Activated CD8-positive, alpha-beta memory T cell treated with anti-CD3 and anti-CD28 coated beads, Interleukin-2, amount 10 ng/mL, durations not matched to agents 7 days and 5 days (primary cell): ENCODE results near the gene TRIM40. TPM values are rescaled to one million over a fixed set of nuclear protein-coding genes. Genes with fewer than 3 reads are reported as not detected.
A peak's percentile ranks its signal among the peaks of the same experiment; 100 is the strongest.
"Not testable (repeated sequence)": the region's sequence is repeated elsewhere in the genome, so short reads cannot be mapped to it uniquely, and the experiment has no call there.

Experiments used
- ATAC-seq: fragments of 150-1000 bp; cut with Tn5 transposase; one replicate; pipeline ENCODE4 v1.10.0; 2021; ENCODE audit warnings: moderate library complexity
- CTCF ChIA-PET: fragments of 350-600 bp; sonication (Branson Sonifier 250); formaldehyde crosslinking; loops from one replicate; lab custom pipeline; 2021; ENCODE audit warnings: antibody characterized with exemption; lab: Charles Lee
- DNase-seq: peaks from one replicate; pipeline ENCODE4 v3.0.0-alpha.2; 2020
- H3K27ac Mint-ChIP-seq: one replicate; pipeline ENCODE4 v1.8.0; 2021; ENCODE audit warnings: mild to moderate bottlenecking, mixed read lengths
- H3K27me3 Mint-ChIP-seq: one replicate; pipeline ENCODE4 v1.8.0; 2021; ENCODE audit warnings: mixed read lengths
- H3K36me3 Mint-ChIP-seq: one replicate; pipeline ENCODE4 v1.8.0; 2021; ENCODE audit warnings: mild to moderate bottlenecking, mixed read lengths
- H3K4me1 Mint-ChIP-seq: one replicate; pipeline ENCODE4 v1.8.0; 2021; ENCODE audit warnings: mixed read lengths
- H3K4me3 Mint-ChIP-seq: one replicate; pipeline ENCODE4 v1.8.0; 2021; ENCODE audit warnings: mild to moderate bottlenecking, moderate library complexity, mixed read lengths
- H3K9me3 Mint-ChIP-seq: one replicate; pipeline ENCODE4 v1.8.0; 2022; ENCODE audit warnings: low read depth, mixed read lengths
- total RNA-seq, 2 experiments: library from RNA; stranded (reverse); gene quantifications; one replicate each; pipeline ENCODE4 v1.2.3, GENCODE V29; 2021

Gene TRIM40
- total RNA-seq, 2 experiments from 2014 or later, result not detected

- Mint-ChIP-seq H3K4me3 (peak overlapping the region; percentile 62), H3K27ac (no peak overlapping the region), H3K9me3 (no peaks in the 10 kb centered on the region), H3K4me1 (peaks cover 37% of the 10 kb centered on the region), H3K36me3 (peaks cover 2% of the 10 kb centered on the region), H3K27me3 (peaks cover 65% of the 10 kb centered on the region)
- DNase-seq (no peak), ATAC-seq (peak; percentile 7)
- CTCF ChIA-PET, result interaction anchor here (0.7 to 5.6 kb wide), 34 partner anchors 8 to 297 kb away, joined by 3 to 234 read pairs (median 6); partner anchors contain the start of genes PPP1R11, RNF39, TRIM26 and TRIM40
Measured at GRCh38 chr6:30102414-30102969, 33.4 kb upstream of the TRIM40 start.

GRCh38 chr6:30102970-30103871 is 32.7 kb upstream of the TRIM40 start:
- CTCF ChIA-PET, result interaction anchor here (0.6 to 5.6 kb wide), 35 partner anchors 9 to 296 kb away, joined by 3 to 234 read pairs (median 5); partner anchors contain the start of genes POLR1H, PPP1R11, RNF39 and TRIM26
- no peak overlapping the region for H3K27ac Mint-ChIP-seq
- H3K36me3 Mint-ChIP-seq, result no peaks in the 10 kb centered on the region
- peak overlapping the region; percentile 62 for H3K4me3 Mint-ChIP-seq
- H3K27me3 Mint-ChIP-seq, result peaks cover 65% of the 10 kb centered on the region
- DNase-seq (peak; percentile 90), ATAC-seq (peak; percentile 80)
- no peaks in the 10 kb centered on the region for H3K9me3 Mint-ChIP-seq
- H3K4me1 Mint-ChIP-seq, result peaks cover 37% of the 10 kb centered on the region

- H3K36me3 Mint-ChIP-seq, result no peaks in the 10 kb centered on the region
- H3K9me3 Mint-ChIP-seq, result no peaks in the 10 kb centered on the region
- no peak for DNase-seq
- ATAC-seq, result no peak
- CTCF ChIA-PET, result interaction anchor here (0.6 to 5.6 kb wide), 30 partner anchors 8 to 294 kb away, joined by 3 to 234 read pairs (median 6); partner anchors contain the start of genes POLR1H, PPP1R11, RNF39 and TRIM26
- no peak overlapping the region for H3K27ac Mint-ChIP-seq
- peak overlapping the region; percentile 62 for H3K4me3 Mint-ChIP-seq
- H3K27me3 Mint-ChIP-seq, result peaks cover 63% of the 10 kb centered on the region
- H3K4me1 Mint-ChIP-seq, result peaks cover 37% of the 10 kb centered on the region
Measured at GRCh38 chr6:30103872-30104179, 32.1 kb upstream of the TRIM40 start.

- Mint-ChIP-seq H3K27me3 (peaks cover 59% of the 10 kb centered on the region), H3K4me1 (peaks cover 36% of the 10 kb centered on the region), H3K27ac (no peak overlapping the region), H3K4me3 (no peak overlapping the region), H3K9me3 (no peaks in the 10 kb centered on the region), H3K36me3 (no peaks in the 10 kb centered on the region)
- CTCF ChIA-PET, result interaction anchor here (0.6 to 5.6 kb wide), 5 partner anchors 14 to 242 kb away, joined by 4 to 234 read pairs (median 5); partner anchors contain the start of genes POLR1H and TRIM40
- DNase-seq (no peak), ATAC-seq (no peak)
Measured at GRCh38 chr6:30104661-30105060, 31.3 kb upstream of the TRIM40 start.

- peaks cover 9% of the 10 kb centered on the region for H3K4me1 Mint-ChIP-seq
- no peak for ATAC-seq
- no peaks in the 10 kb centered on the region for H3K36me3 Mint-ChIP-seq
- CTCF ChIA-PET, result interaction anchor here (0.9 to 1.9 kb wide), 4 partner anchors 9 to 20 kb away, joined by 3 to 8 read pairs (median 4); no protein-coding TSS in a partner anchor
- no peak overlapping the region for H3K4me3 Mint-ChIP-seq
- no peak for DNase-seq
- H3K9me3 Mint-ChIP-seq, result no peaks in the 10 kb centered on the region
- peaks cover 67% of the 10 kb centered on the region for H3K27me3 Mint-ChIP-seq
- H3K27ac Mint-ChIP-seq, result no peak overlapping the region
Measured at GRCh38 chr6:30111266-30111856, 24.6 kb upstream of the TRIM40 start.

GRCh38 chr6:30112402-30112994 is 23.4 kb upstream of the TRIM40 start:
- CTCF ChIA-PET, result interaction anchor here (0.9 to 1.9 kb wide), 4 partner anchors 10 to 19 kb away, joined by 3 to 8 read pairs (median 4); no protein-coding TSS in a partner anchor
- Mint-ChIP-seq H3K27ac (no peak overlapping the region), H3K36me3 (no peaks in the 10 kb centered on the region), H3K4me3 (no peak overlapping the region), H3K27me3 (peaks cover 67% of the 10 kb centered on the region), H3K4me1 (peaks cover 9% of the 10 kb centered on the region), H3K9me3 (no peaks in the 10 kb centered on the region)
- ATAC-seq, result no peak
- DNase-seq, result no peak

GRCh38 chr6:30113003-30113759 is 22.8 kb upstream of the TRIM40 start, which contains the start of gene TRIM31:
TSS of gene TRIM31 (minus strand) at chr6:30113090. CDS start at chr6:30112805, 285 bp downstream.
- CTCF ChIA-PET, result interaction anchor here (1.0 to 1.9 kb wide), 2 partner anchors 11 to 18 kb away, joined by 4 to 8 read pairs; no protein-coding TSS in a partner anchor
- H3K4me3 Mint-ChIP-seq, result no peak within 1 kb of the TSS
- DNase-seq, result no peak
- peaks cover 64% of the 10 kb centered on the region for H3K27me3 Mint-ChIP-seq
- H3K27ac Mint-ChIP-seq, result no peak within 1 kb of the TSS
- peaks cover 7% of the 10 kb centered on the region for H3K4me1 Mint-ChIP-seq
- H3K36me3 Mint-ChIP-seq, result no peaks in the 10 kb centered on the region
- ATAC-seq, result no peak
- no peaks in the 10 kb centered on the region for H3K9me3 Mint-ChIP-seq

- CTCF ChIA-PET, result no interaction called here
- Mint-ChIP-seq H3K27ac (no peak overlapping the region), H3K4me3 (no peak overlapping the region), H3K4me1 (peaks cover 7% of the 10 kb centered on the region), H3K9me3 (no peaks in the 10 kb centered on the region), H3K27me3 (peaks cover 63% of the 10 kb centered on the region), H3K36me3 (no peaks in the 10 kb centered on the region)
- no peak for ATAC-seq
- no peak for DNase-seq
Measured at GRCh38 chr6:30113841-30114240, 22.1 kb upstream of the TRIM40 start.

GRCh38 chr6:30116724-30117123 is 19.2 kb upstream of the TRIM40 start:
- peaks cover 49% of the 10 kb centered on the region for H3K27me3 Mint-ChIP-seq
- no peaks in the 10 kb centered on the region for H3K36me3 Mint-ChIP-seq
- no peak overlapping the region for H3K4me3 Mint-ChIP-seq
- H3K9me3 Mint-ChIP-seq, result no peaks in the 10 kb centered on the region
- peaks cover 7% of the 10 kb centered on the region for H3K4me1 Mint-ChIP-seq
- no peak overlapping the region for H3K27ac Mint-ChIP-seq
- CTCF ChIA-PET, result interaction anchor here (0.7 to 1.4 kb wide), 5 partner anchors 9 to 419 kb away, joined by 3 to 4 read pairs (median 3); no protein-coding TSS in a partner anchor
- no peak for ATAC-seq
- no peak for DNase-seq

- not testable (repeated sequence) for H3K27ac Mint-ChIP-seq, ATAC-seq, H3K9me3 Mint-ChIP-seq, H3K4me3 Mint-ChIP-seq, H3K36me3 Mint-ChIP-seq, DNase-seq, H3K4me1 Mint-ChIP-seq
- CTCF ChIA-PET, result interaction anchor here (0.6 to 2.4 kb wide), 3 partner anchors 12 to 15 kb away, joined by 3 to 13 read pairs (median 6); no protein-coding TSS in a partner anchor
- H3K27me3 Mint-ChIP-seq, result peaks cover 41% of the 10 kb centered on the region
Measured at GRCh38 chr6:30118691-30119090, 17.2 kb upstream of the TRIM40 start.

- Mint-ChIP-seq H3K36me3 (no peaks in the 10 kb centered on the region), H3K9me3 (no peaks in the 10 kb centered on the region), H3K27me3 (peaks cover 45% of the 10 kb centered on the region), H3K4me1 (no peaks in the 10 kb centered on the region), H3K4me3 (no peak overlapping the region), H3K27ac (no peak overlapping the region)
- ATAC-seq, result no peak
- no peak for DNase-seq
- CTCF ChIA-PET, result interaction anchor here (1.5 to 1.8 kb wide), 2 partner anchors 10 to 19 kb away, joined by 7 to 11 read pairs; no protein-coding TSS in a partner anchor
Measured at GRCh38 chr6:30121446-30122366, 14.2 kb upstream of the TRIM40 start.
